Left lung (tissue), 10 donors: ENCODE data around the gene PPEF2. TPM values are rescaled to one million over a fixed set of nuclear protein-coding genes. Genes with fewer than 3 reads are reported as not detected.

ENCODE experiments used
- ATAC-seq: fragments of 200-7000 bp; cut with Tn5 transposase; one replicate; pipeline ENCODE4 v1.9.1; 2020; ENCODE audit warnings: moderate library complexity
- DNase-seq, 4 donors: peaks; one replicate each; pipeline ENCODE4 v3.0.0-alpha.2; 2013 to 2020
- H3K27ac ChIP-seq, 2 donors: fragments of 200-600 bp; sonication (generic) in 1 of 2; one replicate each; pipeline versions ENCODE4 v1.5.0 to v1.8.0; 2020 to 2021
- H3K27me3 ChIP-seq, 2 donors: fragments of 200-600 bp; sonication (generic) in 1 of 2; one replicate each; pipeline versions ENCODE4 v1.5.0 to v1.8.0; 2020 to 2021
- H3K36me3 ChIP-seq, 2 donors: fragments of 200-600 bp; sonication (generic) in 1 of 2; one replicate each; pipeline versions ENCODE4 v1.5.0 to v1.8.0; 2020 to 2021
- H3K4me1 ChIP-seq, 2 donors: fragments of 200-600 bp; one replicate each; pipeline ENCODE4 v1.8.0; 2021
- H3K4me3 ChIP-seq, 2 donors: fragments of 200-600 bp; sonication (generic) in 1 of 2; one replicate each; pipeline versions ENCODE4 v1.5.0 to v1.8.0; 2020 to 2021; ENCODE audit warnings: mild to moderate bottlenecking in 1 of 2
- H3K9me3 ChIP-seq, 2 donors: fragments of 200-600 bp; sonication (generic) in 1 of 2; one replicate each; pipeline versions ENCODE4 v1.5.0 to v1.8.0; 2020 to 2021
- CTCF ChIP-seq, 2 donors: fragments of 200-600 bp; sonication (generic) in 1 of 2; IDR thresholded peaks; one replicate each; pipeline versions ENCODE4 v1.5.0 to v1.8.0; 2021; ENCODE audit warnings: antibody characterized with exemption in 2 of 2
- intact Hi-C, 2 donors: fragments of 100-400 bp; cut with DNase I; formaldehyde crosslinking; loops; one replicate each; pipeline versions ENCODE4 v1.11.2 to v1.14.2; 2022
- polyA plus RNA-seq, 6 donors: library from polyadenylated mRNA; unstranded; fragments of 120-200 nt; gene quantifications; one replicate each; pipeline ENCODE4 v1.2.1, GENCODE V29; 2013; ENCODE audit not compliant: insufficient read length in 6 of 6
- total RNA-seq, 2 donors: library from RNA; stranded (reverse); fragmentation: NEBNext Ultra II Directional; extraction: Animal tissue kit (Norgen Biotek cat#: 25700); gene quantifications; one replicate each; pipeline ENCODE4 v1.2.1, GENCODE V29; 2021
- donor health status: DM: no; HTN: yes; CAD: no.
- donor health status: DM: no; HTN: no; CAD: no.

The PPEF2 gene
- total and polyA plus RNA-seq, 8 donors: 0.06 to 0.54 (median 0.26) TPM; not detected in 4

- intact Hi-C loops: no loop called here
- no peak for TF ChIP-seq CTCF (IDR thresholded peaks at IDR 0.05)
- H3K36me3 ChIP-seq: no peaks in the 10 kb centered on the region
- no peak for DNase-seq
- H3K27me3 ChIP-seq: no peaks in the 10 kb centered on the region
- no peaks in the 10 kb centered on the region for H3K9me3 ChIP-seq
- H3K27ac ChIP-seq: no peak overlapping the region
- ATAC-seq: peak; percentile 24
- H3K4me1 ChIP-seq: no peaks in the 10 kb centered on the region
- H3K4me3 ChIP-seq: no peak overlapping the region
These were observed 78.4 kb downstream of the PPEF2 start for GRCh38 chr4:75823812-75824211.

GRCh38 chr4:75822416-75822815 is 79.8 kb downstream of the PPEF2 start:
- ATAC-seq: no peak

DNA sequence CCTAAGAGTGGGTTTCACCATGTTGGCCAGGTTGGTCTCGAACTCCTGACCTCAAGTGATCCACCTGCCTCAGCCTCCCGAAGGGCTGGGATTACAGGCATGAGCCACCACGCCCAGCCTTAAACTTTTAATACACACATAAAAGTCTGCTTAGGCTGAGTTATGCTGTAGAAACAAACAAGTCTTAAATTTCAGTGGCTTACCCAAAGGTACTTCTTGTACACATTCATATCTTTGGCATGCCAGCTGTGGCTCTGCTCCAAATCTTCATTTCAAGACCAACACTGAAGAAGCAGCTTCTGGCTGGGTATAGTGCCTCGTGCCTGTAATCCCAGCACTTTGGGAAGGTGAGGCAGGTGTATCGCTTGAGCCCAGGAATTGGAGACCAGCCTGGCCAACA is 80.3 kb downstream of the PPEF2 start:
- Histone ChIP-seq H3K27me3 (no peaks in the 10 kb centered on the region), H3K4me1 (no peaks in the 10 kb centered on the region), H3K27ac (no peak overlapping the region), H3K4me3 (no peak overlapping the region), H3K9me3 (no peaks in the 10 kb centered on the region), H3K36me3 (peaks cover 0 to under 1% of the 10 kb centered on the region in 2 donors)
- no peak for DNase-seq
- ATAC-seq: no peak
- TF ChIP-seq CTCF (IDR thresholded peaks at IDR 0.05): no peak
- intact Hi-C loops: no loop called here

More at GRCh38 chr4:75822416-75822815, 79.8 kb downstream of the PPEF2 start:
- H3K27ac ChIP-seq: no peak overlapping the region
- H3K4me1 ChIP-seq: no peaks in the 10 kb centered on the region
- DNase-seq: no peak
- no peaks in the 10 kb centered on the region for H3K9me3 ChIP-seq
- intact Hi-C loops: no loop called here
- H3K4me3 ChIP-seq: no peak overlapping the region
- H3K27me3 ChIP-seq: no peaks in the 10 kb centered on the region
- H3K36me3 ChIP-seq: no peaks in the 10 kb centered on the region
- TF ChIP-seq CTCF (IDR thresholded peaks at IDR 0.05): no peak

GRCh38 chr4:75821216-75821615 is 81.0 kb downstream of the PPEF2 start:
- TF ChIP-seq CTCF (IDR thresholded peaks at IDR 0.05): no peak
- intact Hi-C loops: no loop called here
- H3K4me1 ChIP-seq: no peaks in the 10 kb centered on the region
- ATAC-seq (no peak), DNase-seq (no peak)
- no peaks in the 10 kb centered on the region for H3K9me3 ChIP-seq
- peaks cover 0 to 7% of the 10 kb centered on the region in 2 donors for H3K36me3 ChIP-seq
- no peak overlapping the region for H3K27ac ChIP-seq
- H3K4me3 ChIP-seq: no peak overlapping the region
- H3K27me3 ChIP-seq: no peaks in the 10 kb centered on the region

DNA sequence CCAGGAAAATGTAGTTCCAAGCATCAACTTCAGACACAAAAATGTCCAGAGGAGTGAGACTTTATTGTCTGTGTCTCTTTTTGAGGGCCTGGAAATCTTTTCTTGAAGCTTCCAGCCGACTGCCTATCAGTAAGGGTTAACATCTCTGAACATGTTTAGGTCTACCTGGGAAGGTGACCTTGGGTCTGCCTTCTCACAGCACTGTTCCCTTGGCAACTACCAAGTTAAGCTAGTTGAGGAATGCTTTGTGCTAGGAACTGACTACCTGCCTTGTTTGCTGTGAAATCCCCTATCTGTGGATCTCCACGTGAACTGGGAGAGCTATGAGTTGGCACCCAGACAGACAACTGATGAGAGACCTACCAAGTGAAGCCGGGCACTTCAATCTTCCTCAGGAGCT is 81.6 kb downstream of the PPEF2 start:
- Histone ChIP-seq H3K36me3 (peaks cover 0 to 12% of the 10 kb centered on the region in 2 donors), H3K27me3 (no peaks in the 10 kb centered on the region), H3K9me3 (no peaks in the 10 kb centered on the region), H3K4me1 (no peaks in the 10 kb centered on the region), H3K4me3 (no peak overlapping the region), H3K27ac (no peak overlapping the region)
- intact Hi-C loops: no loop called here
- TF ChIP-seq CTCF (IDR thresholded peaks at IDR 0.05): no peak
- ATAC-seq (no peak), DNase-seq (no peak)
